HEK293T (cell line): Measurements from ENCODE around the gene STAG1.
"Not testable (repeated sequence)": the region's sequence is repeated elsewhere in the genome, so short reads cannot be mapped to it uniquely, and the experiment has no call there.

ENCODE experiments used
- CTCF ChIA-PET: fragments of 350-600 bp; formaldehyde crosslinking; extraction: SDS; loops from one replicate; lab custom pipeline; 2021; ENCODE audit warnings: antibody characterized with exemption, inconsistent platforms; lab: Yijun Ruan, JAX
- POLR2A ChIA-PET: fragments of 350-600 bp; formaldehyde crosslinking; extraction: SDS; loops from one replicate; lab custom pipeline; 2020; ENCODE audit warnings: antibody characterized with exemption, inconsistent platforms; lab: Yijun Ruan, JAX
- DNase-seq: peaks from one replicate; pipeline ENCODE4 v3.0.0; 2012; ENCODE audit warnings: mixed read lengths; ENCODE audit errors: extremely low spot score
- ARNT ChIP-seq: fragments of 450-650 bp; IDR thresholded peaks from 2 replicates; pipeline ENCODE4 v1.6.1; 2017; ENCODE audit warnings: mild to moderate bottlenecking
- BHLHE40 ChIP-seq: fragments of 450-650 bp; IDR thresholded peaks from 2 replicates; pipeline ENCODE4 v1.6.1; 2016; ENCODE audit warnings: mild to moderate bottlenecking, moderate library complexity, borderline replicate concordance
- CTBP1 ChIP-seq: fragments of 450-650 bp; IDR thresholded peaks from 2 replicates; pipeline ENCODE4 v1.6.1; 2016; ENCODE audit warnings: borderline replicate concordance
- ELF4 ChIP-seq: fragments of 450-650 bp; IDR thresholded peaks from 2 replicates; pipeline ENCODE4 v1.6.1; 2017; ENCODE audit warnings: antibody characterized with exemption
- FOXA1 ChIP-seq: fragments of 450-650 bp; IDR thresholded peaks from 2 replicates; pipeline ENCODE4 v1.6.1; 2016; ENCODE audit warnings: mild to moderate bottlenecking
- FOXK2 ChIP-seq: fragments of 450-650 bp; IDR thresholded peaks from 2 replicates; pipeline ENCODE4 v1.6.1; 2016; ENCODE audit warnings: mild to moderate bottlenecking
- FOXM1 ChIP-seq: fragments of 450-650 bp; IDR thresholded peaks from 2 replicates; pipeline ENCODE4 v1.6.1; 2017; ENCODE audit warnings: mild to moderate bottlenecking, borderline replicate concordance
- HDGF ChIP-seq: fragments of 450-650 bp; IDR thresholded peaks from 2 replicates; pipeline ENCODE4 v1.6.1; 2017; ENCODE audit warnings: antibody characterized with exemption, borderline replicate concordance
- L3MBTL2 ChIP-seq: fragments of 450-650 bp; conservative IDR thresholded peaks from 2 replicates; pipeline ENCODE4 v1.6.1; 2016; ENCODE audit warnings: mild to moderate bottlenecking
- LEF1 ChIP-seq: fragments of 450-650 bp; IDR thresholded peaks from 2 replicates; pipeline ENCODE4 v1.6.1; 2017; ENCODE audit warnings: mild to moderate bottlenecking, borderline replicate concordance
- NFRKB ChIP-seq: fragments of 450-650 bp; IDR thresholded peaks from 2 replicates; pipeline ENCODE4 v1.6.1; 2016; ENCODE audit warnings: mild to moderate bottlenecking, moderate library complexity
- SP1 ChIP-seq: fragments of 450-650 bp; IDR thresholded peaks from 2 replicates; pipeline ENCODE4 v1.6.1; 2017
- SUZ12 ChIP-seq: fragments of 450-650 bp; IDR thresholded peaks from 2 replicates; pipeline ENCODE4 v1.6.1; 2016; ENCODE audit warnings: mild to moderate bottlenecking
- TARDBP ChIP-seq: fragments of 450-650 bp; IDR thresholded peaks from 2 replicates; pipeline ENCODE4 v1.6.1; 2016
- ZNF384 ChIP-seq: fragments of 450-650 bp; IDR thresholded peaks from 2 replicates; pipeline ENCODE4 v1.6.1; 2016
- TF ChIP-seq, protein P1 (sequence below): fragments of 450-650 bp; IDR thresholded peaks from 2 replicates; pipeline ENCODE4 v1.6.1; 2016

STAG1 gene

DNA sequence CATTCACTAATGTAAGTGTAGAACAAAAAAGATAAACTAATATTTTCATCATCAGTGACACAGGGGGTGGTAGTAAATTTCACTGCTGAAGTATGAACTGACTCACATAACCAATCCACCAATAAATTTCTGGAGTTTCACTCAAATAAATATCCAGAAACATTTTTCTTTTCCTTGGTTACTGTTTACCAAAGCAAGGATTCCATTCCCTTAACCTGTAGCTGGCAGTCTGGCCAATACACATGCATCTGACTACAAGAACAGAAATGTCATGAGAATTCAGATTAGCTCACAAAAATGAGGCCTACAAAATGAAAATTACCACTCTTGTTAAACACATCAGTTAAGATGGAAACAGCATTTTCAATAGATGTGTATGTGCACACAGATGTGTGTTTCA lies 80.3 kb downstream of the STAG1 start:
- ChIA-PET CTCF (no interaction called here), POLR2A (no interaction called here)
- TF ChIP-seq NFRKB (no peak), FOXA1 (no peak), FOXK2 (no peak), CTBP1 (no peak), LEF1 (no peak), BHLHE40 (no peak), L3MBTL2 (no peak), TARDBP (no peak), FOXM1 (no peak), ZNF384 (no peak), ARNT (no peak), ELF4 (no peak), HDGF (no peak), SUZ12 (no peak), SP1 (no peak)
- TF ChIP-seq, protein P1, sequence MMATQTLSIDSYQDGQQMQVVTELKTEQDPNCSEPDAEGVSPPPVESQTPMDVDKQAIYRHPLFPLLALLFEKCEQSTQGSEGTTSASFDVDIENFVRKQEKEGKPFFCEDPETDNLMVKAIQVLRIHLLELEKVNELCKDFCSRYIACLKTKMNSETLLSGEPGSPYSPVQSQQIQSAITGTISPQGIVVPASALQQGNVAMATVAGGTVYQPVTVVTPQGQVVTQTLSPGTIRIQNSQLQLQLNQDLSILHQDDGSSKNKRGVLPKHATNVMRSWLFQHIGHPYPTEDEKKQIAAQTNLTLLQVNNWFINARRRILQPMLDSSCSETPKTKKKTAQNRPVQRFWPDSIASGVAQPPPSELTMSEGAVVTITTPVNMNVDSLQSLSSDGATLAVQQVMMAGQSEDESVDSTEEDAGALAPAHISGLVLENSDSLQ = no peak
- DNase-seq = no peak

- POLR2A ChIA-PET = no interaction called here
- no peak for DNase-seq
- CTCF ChIA-PET = no interaction called here
- TF ChIP-seq SUZ12 (no peak), HDGF (no peak), FOXM1 (no peak), BHLHE40 (no peak), ELF4 (no peak), FOXK2 (no peak), TARDBP (no peak), ARNT (no peak), FOXA1 (no peak), L3MBTL2 (no peak), SP1 (no peak), LEF1 (no peak), ZNF384 (no peak), CTBP1 (no peak), NFRKB (no peak)
- TF ChIP-seq, protein P1 = no peak
These were observed 82.0 kb downstream of the STAG1 start for GRCh38 chr3:136670166-136670565.

GRCh38 chr3:136667081-136667480 lies 85.1 kb downstream of the STAG1 start:
- DNase-seq = no peak
- TF ChIP-seq FOXA1 = no peak
- TF ChIP-seq SP1 = no peak
- no peak for TF ChIP-seq LEF1
- TF ChIP-seq, protein P1 = no peak
- no peak for TF ChIP-seq CTBP1
- TF ChIP-seq FOXK2 = no peak
- TF ChIP-seq ARNT = no peak
- no peak for TF ChIP-seq L3MBTL2
- no peak for TF ChIP-seq FOXM1
- TF ChIP-seq ZNF384 = no peak
- no peak for TF ChIP-seq TARDBP
- TF ChIP-seq HDGF = no peak
- no peak for TF ChIP-seq NFRKB
- POLR2A ChIA-PET = no interaction called here
- CTCF ChIA-PET = no interaction called here

DNA sequence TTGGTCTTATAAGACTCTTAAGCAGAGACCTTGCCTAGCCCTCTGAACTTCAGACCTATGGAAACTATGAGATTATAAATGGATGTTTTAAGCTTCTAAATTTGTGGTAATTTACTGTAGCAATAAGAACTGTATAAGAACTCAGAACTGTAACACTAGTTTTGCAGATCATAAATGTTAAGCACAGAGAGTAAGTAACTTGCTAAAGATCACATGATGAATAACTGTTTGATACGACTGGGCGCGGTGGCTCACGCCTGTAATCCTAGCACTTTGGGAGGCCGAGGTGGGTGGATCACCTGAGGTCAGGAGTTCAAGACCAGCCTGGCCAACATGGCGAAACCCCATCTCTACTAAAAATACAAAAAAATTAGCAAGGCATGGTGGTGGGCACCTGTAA lies 85.9 kb downstream of the STAG1 start:
- POLR2A ChIA-PET, DNase-seq: not testable (repeated sequence)
- CTCF ChIA-PET = interaction anchor here (0.7 kb wide), 1 partner anchor 218 kb away, joined by 6 read pairs; no protein-coding TSS in a partner anchor

- CTCF ChIA-PET = no interaction called here
- TF ChIP-seq TARDBP (no peak), FOXA1 (no peak), LEF1 (no peak), SP1 (no peak), FOXM1 (no peak)
- no peak for DNase-seq
- POLR2A ChIA-PET = interaction anchor here (1.4 kb wide), 1 partner anchor 88 kb away, joined by 5 read pairs; the partner anchor contains the start of gene STAG1
These were observed 87.4 kb downstream of the STAG1 start for GRCh38 chr3:136664771-136665170.

DNA sequence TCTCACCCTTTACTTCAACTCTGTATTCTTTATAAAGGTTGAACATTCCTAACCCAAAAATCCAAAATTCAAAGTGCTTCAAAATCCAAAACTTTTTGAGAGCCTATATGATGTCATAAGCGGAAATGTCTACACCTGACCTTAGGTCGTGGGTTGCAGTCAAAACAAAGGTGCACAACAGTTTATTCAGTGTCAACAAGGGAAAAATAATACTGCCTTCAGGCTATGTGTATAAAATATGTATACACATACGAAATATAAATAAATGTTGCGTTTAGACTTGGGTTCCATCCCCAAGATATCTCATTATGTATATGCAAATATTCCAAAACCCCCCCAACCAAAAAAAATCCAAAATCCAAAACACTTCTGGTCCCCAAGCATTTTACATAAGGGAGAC lies 90.9 kb downstream of the STAG1 start:
- CTCF ChIA-PET = no interaction called here

More for the DNA sequence above, 90.9 kb downstream of the STAG1 start:
- POLR2A ChIA-PET = no interaction called here
- no peak for DNase-seq
- TF ChIP-seq ZNF384 (no peak), TARDBP (no peak), LEF1 (no peak), FOXA1 (no peak), ARNT (no peak), NFRKB (no peak), BHLHE40 (no peak), SP1 (no peak), L3MBTL2 (no peak)
- TF ChIP-seq, protein P1 = no peak
